GM12878 (cell line): ENCODE results near the gene C1orf198. TPM values are rescaled to one million over a fixed set of nuclear protein-coding genes. Genes with fewer than 3 reads are reported as not detected.

Source experiments
- ATAC-seq: fragments of 200-7000 bp; cut with Tn5 transposase; 3 replicates; pipeline ENCODE4 v1.9.1; 2020; ENCODE audit warnings: mild to moderate bottlenecking, moderate library complexity
- BruUV-seq: library from RNA; stranded (reverse); fragments of 400-500 nt; replicated peaks from 2 replicates; lab custom pipeline; 2021; lab: Mats Ljungman, UMichigan
- CTCF ChIA-PET: fragments of 300-600 bp; sonication (Branson Sonifier 250); formaldehyde crosslinking; extraction: SDS; loops from one replicate; lab custom pipeline; 2021; ENCODE audit warnings: inconsistent platforms; lab: Yijun Ruan, JAX
- POLR2A ChIA-PET: fragments of 350-600 bp; formaldehyde crosslinking; extraction: SDS; loops from one replicate; lab custom pipeline; 2021; ENCODE audit warnings: inconsistent platforms; lab: Charles Lee
- RAD21 ChIA-PET: fragments of 300-600 bp; sonication (Branson Sonifier 250); formaldehyde crosslinking; loops from one replicate; lab custom pipeline; 2023; ENCODE audit warnings: antibody characterized with exemption; ENCODE audit not compliant: unreplicated experiment; lab: Charles Lee
- SMC1A ChIA-PET: fragments of 300-600 bp; sonication (Branson Sonifier 250); formaldehyde crosslinking; loops from one replicate; lab custom pipeline; 2023; ENCODE audit not compliant: unreplicated experiment, uncharacterized antibody; lab: Charles Lee
- DNase-seq: peaks from one replicate; pipeline ENCODE4 v3.0.0-alpha.2; 2011; ENCODE audit warnings: low read depth, low spot score
- FAIRE-seq: peaks from 3 replicates; lab custom pipeline; 2011; peaks lifted over from hg19 to GRCh38; lab: Jason Lieb, UNC
- H2AFZ ChIP-seq: 2 replicates; pipeline ENCODE4 v1.6.0; 2011; ENCODE audit warnings: low read depth, low read length, control low read depth; ENCODE audit not compliant: control insufficient read depth
- H3K27ac ChIP-seq: 2 replicates; pipeline ENCODE4 v1.5.1; 2011; ENCODE audit warnings: control low read depth; ENCODE audit not compliant: control insufficient read depth, insufficient read depth
- H3K27me3 ChIP-seq, 2 experiments: replicated peaks in 1 of 2; 2 replicates each; pipeline versions ENCODE4 v1.6.0 to v1.6.1; 2011; ENCODE audit warnings: low read length in 1 of 2; ENCODE audit not compliant: control insufficient read depth in 2 of 2, insufficient read depth in 2 of 2
- H3K36me3 ChIP-seq, 2 experiments: 2 replicates each; pipeline ENCODE4 v1.5.1; 2011; ENCODE audit warnings: low read length in 1 of 2; ENCODE audit not compliant: control insufficient read depth in 2 of 2, insufficient read depth in 2 of 2
- H3K4me1 ChIP-seq: 2 replicates; pipeline ENCODE4 v1.6.1; 2011; ENCODE audit warnings: mild to moderate bottlenecking, low read length, moderate library complexity, mixed read lengths; ENCODE audit not compliant: control insufficient read depth, insufficient read depth
- H3K4me2 ChIP-seq: 2 replicates; pipeline ENCODE4 v1.6.0; 2011; ENCODE audit warnings: control low read depth; ENCODE audit not compliant: control insufficient read depth, insufficient read depth
- H3K4me3 ChIP-seq: fragments of 200-600 bp; sonication (generic); 2 replicates; pipeline ENCODE4 v1.5.1; 2016
- H3K79me2 ChIP-seq: 2 replicates; pipeline ENCODE4 v1.6.0; 2011; ENCODE audit warnings: low read length; ENCODE audit not compliant: control insufficient read depth, insufficient read depth
- H3K9ac ChIP-seq: 2 replicates; pipeline ENCODE4 v1.8.0; 2011; ENCODE audit warnings: low read length, control low read depth, mixed read lengths; ENCODE audit not compliant: control insufficient read depth, insufficient read depth
- H3K9me3 ChIP-seq: replicated peaks from 3 replicates; pipeline ENCODE4 v1.5.1; 2011; ENCODE audit warnings: mild to moderate bottlenecking, low read length; ENCODE audit not compliant: control insufficient read depth, insufficient read depth
- H4K20me1 ChIP-seq: 2 replicates; pipeline ENCODE4 v1.6.0; 2011; ENCODE audit not compliant: control insufficient read depth, insufficient read depth
- ATF3 ChIP-seq: IDR thresholded peaks from 2 replicates; pipeline ENCODE4 v1.6.1; 2011; ENCODE audit warnings: low read depth, mild to moderate bottlenecking, low read length, moderate library complexity, borderline replicate concordance; ENCODE audit errors: extremely low read depth
- BRCA1 ChIP-seq: IDR thresholded peaks from 2 replicates; pipeline ENCODE4 v1.6.1; 2011; ENCODE audit warnings: low read depth, low read length, improper control_type of control experiment
- E2F8 ChIP-seq: fragments of 450-650 bp; IDR thresholded peaks from 2 replicates; pipeline ENCODE4 v1.6.1; 2018; ENCODE audit warnings: mild to moderate bottlenecking, low read depth, moderate library complexity; ENCODE audit not compliant: partially characterized antibody
- GATAD2B ChIP-seq: fragments of 450-650 bp; conservative IDR thresholded peaks from 2 replicates; pipeline ENCODE4 v1.6.1; 2017; ENCODE audit warnings: low read depth, mild to moderate bottlenecking, moderate library complexity
- HCFC1 ChIP-seq: fragments of 150-350 bp; IDR thresholded peaks from 2 replicates; pipeline ENCODE4 v1.6.1; 2014; ENCODE audit warnings: low read length
- IKZF2 ChIP-seq, 2 experiments: fragments of 450-650 bp; IDR thresholded peaks; 2 replicates each; pipeline ENCODE4 v1.6.1; 2017; ENCODE audit warnings: mild to moderate bottlenecking in 2 of 2, moderate library complexity in 2 of 2
- JUND ChIP-seq: IDR thresholded peaks from 2 replicates; pipeline ENCODE4 v1.6.1; 2012; ENCODE audit warnings: low read depth, mild to moderate bottlenecking, low read length, improper control_type of control experiment, moderate library complexity
- KLF5 ChIP-seq: fragments of 450-650 bp; IDR thresholded peaks from 2 replicates; pipeline ENCODE4 v1.6.1; 2014; ENCODE audit warnings: mild to moderate bottlenecking; ENCODE audit not compliant: partially characterized antibody
- NR2C2 ChIP-seq: IDR thresholded peaks from 2 replicates; pipeline ENCODE4 v1.6.1; 2011; ENCODE audit warnings: borderline replicate concordance, low read depth; ENCODE audit not compliant: control insufficient read depth, insufficient read length
- PAX5 ChIP-seq: IDR thresholded peaks from 2 replicates; pipeline ENCODE4 v1.6.1; 2011; ENCODE audit warnings: low read depth, low read length, borderline replicate concordance
- PKNOX1 ChIP-seq: fragments of 450-650 bp; IDR thresholded peaks from 2 replicates; pipeline ENCODE4 v1.6.1; 2016; ENCODE audit warnings: mild to moderate bottlenecking
- RBBP5 ChIP-seq: fragments of 200-600 bp; sonication (generic); conservative IDR thresholded peaks from 2 replicates; pipeline ENCODE4 v1.6.1; 2016
- SIX5 ChIP-seq: IDR thresholded peaks from 2 replicates; pipeline ENCODE4 v1.6.1; 2011; ENCODE audit warnings: mild to moderate bottlenecking, low read depth, low read length, moderate library complexity; ENCODE audit not compliant: severe bottlenecking
- TCF7 ChIP-seq: IDR thresholded peaks from 2 replicates; pipeline ENCODE4 v1.6.1; 2014; ENCODE audit warnings: antibody characterized with exemption, borderline replicate concordance
- ZBTB33 ChIP-seq: fragments of 450-650 bp; IDR thresholded peaks from 2 replicates; pipeline ENCODE4 v1.6.1; 2017; ENCODE audit warnings: mild to moderate bottlenecking
- ZNF217 ChIP-seq: fragments of 450-650 bp; IDR thresholded peaks from 2 replicates; pipeline ENCODE4 v1.6.1; 2017; ENCODE audit warnings: antibody characterized with exemption, mild to moderate bottlenecking
- ZNF622 ChIP-seq: fragments of 450-650 bp; IDR thresholded peaks from 2 replicates; pipeline ENCODE4 v1.6.1; 2017; ENCODE audit warnings: mild to moderate bottlenecking, inconsistent platforms
- ZZZ3 ChIP-seq: IDR thresholded peaks from 2 replicates; pipeline ENCODE4 v1.6.1; 2011; ENCODE audit warnings: low read depth; ENCODE audit not compliant: control insufficient read depth, insufficient read length
- WGBS: methylation state at CpG from one replicate; pipeline ENCODE4 v1.1.6; 2016; ENCODE audit warnings: low lambda C conversion rate; ENCODE audit not compliant: insufficient replicate concordance, insufficient coverage; ENCODE audit errors: missing lambda C conversion rate; 5-methylcytosine and 5-hydroxymethylcytosine counted together
- in situ Hi-C: fragments of 300-500 bp; cut with MboI; formaldehyde crosslinking; loops from 9 replicates; pipeline ENCODE4 v1.14.3; 2018; ENCODE audit warnings: mixed read lengths
- intact Hi-C: fragments of 100-400 bp; cut with micrococcal nuclease; formaldehyde crosslinking; loops from one replicate; pipeline ENCODE4 v1.14.2; 2022; ENCODE audit not compliant: unreplicated experiment
- polyA plus RNA-seq, 11 experiments: library from polyadenylated mRNA; depleted of rRNA in 4 of 11; unstranded in 6 of 11; stranded (reverse) in 5 of 11; fragments of >200 nt; fragmentation: Nextera tagmentation in 4 of 11; fragmentation: Illumina TruSeq in 1 of 11; extraction: Ambion mirVana in 4 of 11; extraction: Trizol in 1 of 11; gene quantifications; 1 replicate in 1 of 11; 2 replicates in 10 of 11; pipeline versions ENCODE4 v1.2.1 to v1.2.3, GENCODE V29; 2011 to 2016; ENCODE audit warnings: inconsistent platforms in 2 of 11, missing spikeins in 2 of 11, low read depth in 1 of 11
- total RNA-seq, 4 experiments: library from RNA; depleted of rRNA in 3 of 4; stranded (reverse); fragments of >200 nt in 3 of 4; fragmentation: Illumina TruSeq in 1 of 4; extraction: Trizol in 1 of 4; gene quantifications; 2 replicates each; pipeline versions ENCODE4 v1.2.1 to v1.2.3, GENCODE V29; 2013 to 2021

C1orf198 gene
- total and polyA plus RNA-seq, 10 of the 15 experiments (the other 5 are each of a cell fraction or from before 2014, with no cell fraction given), result 0.16 to 2.8 (median 1.1) TPM

GRCh38 chr1:230878591-230878990 lies 10.3 kb upstream of the C1orf198 start (continued):
- TF ChIP-seq E2F8, result no peak
- TF ChIP-seq ZNF622, result no peak
- no peak for TF ChIP-seq PAX5
- TF ChIP-seq, all 136 proteins: peak for 0

GRCh38 chr1:230877924-230878590 lies 9.7 kb upstream of the C1orf198 start:
- Histone ChIP-seq H3K9ac (no peak overlapping the region), H3K27me3 (peaks cover 0 to 3% of the 10 kb centered on the region in 2 experiments; a peak in 2 of 4 replicates), H3K36me3 (no peaks in the 10 kb centered on the region), H3K4me1 (no peaks in the 10 kb centered on the region), H2AFZ (no peak overlapping the region), H3K9me3 (no peaks in the 10 kb centered on the region), H3K79me2 (no peaks in the 10 kb centered on the region), H4K20me1 (no peaks in the 10 kb centered on the region), H3K4me3 (no peak overlapping the region), H3K4me2 (no peak overlapping the region), H3K27ac (no peak overlapping the region)
- CTCF ChIA-PET, result no interaction called here
- RAD21 ChIA-PET, result no interaction called here
- no TSS peak for BruUV-seq
- SMC1A ChIA-PET, result no interaction called here
- FAIRE-seq, result no peak
- TF ChIP-seq ZBTB33 (no peak), HCFC1 (no peak), ZNF217 (no peak), ZZZ3 (no peak), RBBP5 (no peak), KLF5 (no peak), TCF7 (no peak), ATF3 (no peak), BRCA1 (no peak), GATAD2B (no peak), NR2C2 (no peak), PKNOX1 (no peak), SIX5 (no peak), IKZF2 (IDR thresholded peaks at IDR 0.05) (no peak), JUND (no peak)
- in situ Hi-C loops (no loop called here), intact Hi-C loops (no loop called here)
- POLR2A ChIA-PET, result no interaction called here
- 88% methylated on average over 4 of the region's 4 CpGs for WGBS
- no peak for DNase-seq
- ATAC-seq, result no peak
